Measurements from ENCODE around the gene ZNF668. TPM values are rescaled to one million over a fixed set of nuclear protein-coding genes. Genes with fewer than 3 reads are reported as not detected.

ZNF668 gene
- total RNA-seq, 1 donor: 12.3 TPM

- no peak for TF ChIP-seq CTCF (IDR thresholded peaks at IDR 0.05; ENCODE audit: insufficient read depth, low read length)
- no peak for DNase-seq (ENCODE audit: low read depth)
Observed at GRCh38 chr16:31061126-31061812, 12.8 kb downstream of the ZNF668 start.

GRCh38 chr16:31055613-31056012 lies 18.4 kb downstream of the ZNF668 start:
- TF ChIP-seq CTCF (IDR thresholded peaks at IDR 0.05; ENCODE audit: insufficient read depth, low read length): no peak
- no peak overlapping the region for H3K4me3 ChIP-seq (ENCODE audit: low read depth, low read length)

More at GRCh38 chr16:31061126-31061812, 12.8 kb downstream of the ZNF668 start:
- H3K4me3 ChIP-seq (ENCODE audit: low read depth, low read length): no peak overlapping the region

GRCh38 chr16:31052114-31052513 lies 21.9 kb downstream of the ZNF668 start:
- H3K4me3 ChIP-seq (ENCODE audit: low read depth, low read length): no peak overlapping the region
- DNase-seq (ENCODE audit: low read depth): peak; percentile 91
- no peak for TF ChIP-seq CTCF (IDR thresholded peaks at IDR 0.05; ENCODE audit: insufficient read depth, low read length)

More at GRCh38 chr16:31055613-31056012, 18.4 kb downstream of the ZNF668 start:
- DNase-seq (ENCODE audit: low read depth): no peak

GRCh38 chr16:31050280-31051030 lies 23.6 kb downstream of the ZNF668 start:
- H3K4me3 ChIP-seq (ENCODE audit: low read depth, low read length): no peak overlapping the region
- TF ChIP-seq CTCF (IDR thresholded peaks at IDR 0.05; ENCODE audit: insufficient read depth, low read length): no peak
- no peak for DNase-seq (ENCODE audit: low read depth)

- no peak for TF ChIP-seq CTCF (IDR thresholded peaks at IDR 0.05; ENCODE audit: insufficient read depth, low read length)
- no peak for DNase-seq (ENCODE audit: low read depth)
- H3K4me3 ChIP-seq (ENCODE audit: low read depth, low read length): no peak overlapping the region
Observed at GRCh38 chr16:31043898-31044481, 30.1 kb downstream of the ZNF668 start.

- no peak overlapping the region for H3K4me3 ChIP-seq (ENCODE audit: low read depth, low read length)
- no peak for DNase-seq (ENCODE audit: low read depth)
- no peak for TF ChIP-seq CTCF (IDR thresholded peaks at IDR 0.05; ENCODE audit: insufficient read depth, low read length)
Observed at GRCh38 chr16:31043352-31043751, 30.7 kb downstream of the ZNF668 start.

Data from fibroblast of the aortic adventitia (primary cell).